ENCODE measurements around the gene KCTD1. TPM values are rescaled to one million over a fixed set of nuclear protein-coding genes. Genes with fewer than 3 reads are reported as not detected.

Gene KCTD1
- total and polyA plus RNA-seq, 2 of the 4 experiments (the other 2 are of a cell fraction) = 5.0 to 5.8 TPM

GRCh38 chr18:26407736-26408601, 140.4 kb downstream of the KCTD1 start (continued):
- no peak for TF ChIP-seq MXI1 (IDR thresholded peaks at IDR 0.05; ENCODE audit: borderline replicate concordance, low read depth, low read length)

GRCh38 chr18:26406854-26407517, 141.4 kb downstream of the KCTD1 start:
- Histone ChIP-seq H3K79me1 (ENCODE audit: low read depth in 1 of 2, low read length in 2 of 2) (no peaks in the 10 kb centered on the region), H3K4me1 (ENCODE audit: control insufficient read depth, insufficient read depth, low read length) (no peaks in the 10 kb centered on the region), H3K27me3 (ENCODE audit: control insufficient read depth, insufficient read depth, low read length) (peaks cover 15% of the 10 kb centered on the region), H4K5ac (ENCODE audit: low read depth, low read length) (no peak overlapping the region), H3K4ac (ENCODE audit: low read depth, low read length) (no peak overlapping the region), H4K8ac (ENCODE audit: low read depth in 2 of 2, low read length in 2 of 2) (no peak overlapping the region), H3K36me3 (ENCODE audit: control insufficient read depth, insufficient read depth, low read length) (no peaks in the 10 kb centered on the region), H3K27ac (ENCODE audit: insufficient read depth, low read length) (no peak overlapping the region), H3K4me3 (ENCODE audit: insufficient read depth, low read depth, low read length) (no peak overlapping the region), H2BK5ac (ENCODE audit: low read depth, low read length, poor library complexity, severe bottlenecking) (no peak overlapping the region), H2BK120ac (ENCODE audit: low read depth, low read length) (no peak overlapping the region), H2BK15ac (ENCODE audit: low read depth, low read length) (no peak overlapping the region), H3K4me2 (ENCODE audit: low read depth, low read length) (no peak overlapping the region), H2AK5ac (ENCODE audit: low read depth, low read length) (no peak overlapping the region), H2AFZ (replicated peaks; ENCODE audit: low read length, poor library complexity) (no peak overlapping the region), H2AK9ac (replicated peaks; ENCODE audit: low read depth, low read length, poor library complexity) (no peak overlapping the region), H3K18ac (ENCODE audit: low read depth, low read length) (no peak overlapping the region), H3K23ac (ENCODE audit: low read depth, low read length) (no peak overlapping the region), H2BK20ac (ENCODE audit: low read depth, low read length) (no peak overlapping the region), H4K20me1 (ENCODE audit: insufficient read depth, low read length) (no peaks in the 10 kb centered on the region), H3K56ac (ENCODE audit: extremely low read depth, insufficient read depth, low read length) (no peak overlapping the region), H3K9me3 (ENCODE audit: control insufficient read depth, insufficient read depth, low read length) (no peaks in the 10 kb centered on the region), H3K9ac (ENCODE audit: low read depth, low read length) (no peak overlapping the region), H3K9me1 (ENCODE audit: insufficient read depth, low read length) (no peaks in the 10 kb centered on the region), H4K91ac (ENCODE audit: insufficient read depth, low read depth, low read length) (no peak overlapping the region), H3K14ac (replicated peaks; ENCODE audit: low read depth, low read length) (no peak overlapping the region)
- CTCF ChIA-PET = no interaction called here
- intact Hi-C loops (cut with micrococcal nuclease) = loop anchor here (5.0 to 10.0 kb wide), 2 partner anchors 140 to 1188 kb away; partner anchors contain the start of gene KCTD1
- no TSS peak for BruUV-seq (replicated peaks)
- ATAC-seq (ENCODE audit: low read depth) = no peak
- POLR2A ChIA-PET (ENCODE audit: unreplicated experiment) = no interaction called here
- no peak for DNase-seq
- dilution Hi-C loops (cut with HindIII; ENCODE audit: low sequenced_read_pairs, unreplicated experiment) = no loop called here
- in situ Hi-C loops (cut with MboI; ENCODE audit: low sequenced_read_pairs) = loop anchor here (5.0 kb wide), 1 partner anchor 240 kb away; no protein-coding TSS in a partner anchor
- WGBS, 2 experiments (ENCODE audit: extremely low coverage in 2 of 2, insufficient read length in 1 of 2) = 73% methylated on average over 3 of the region's 15 CpGs; no CpG with 5 or more reads in 1 of the 2 experiments
- TF ChIP-seq POLR2A (IDR thresholded peaks at IDR 0.05; ENCODE audit: low read depth, low read length) (no peak), RFX5 (IDR thresholded peaks at IDR 0.05; ENCODE audit: low read depth, low read length) (no peak), ELK1 (IDR thresholded peaks at IDR 0.05; ENCODE audit: borderline replicate concordance, low read depth, low read length) (no peak), RAD21 (IDR thresholded peaks at IDR 0.05; ENCODE audit: low read length) (no peak), MAFK (IDR thresholded peaks at IDR 0.05; ENCODE audit: low read depth, low read length) (no peak), RCOR1 (IDR thresholded peaks at IDR 0.05; ENCODE audit: insufficient replicate concordance, low read length) (no peak), FOS (IDR thresholded peaks at IDR 0.05; ENCODE audit: low read depth, low read length) (no peak), MXI1 (IDR thresholded peaks at IDR 0.05; ENCODE audit: borderline replicate concordance, low read depth, low read length) (no peak), CEBPB (IDR thresholded peaks at IDR 0.05; ENCODE audit: low read depth, low read length) (no peak), CHD1 (IDR thresholded peaks at IDR 0.05; ENCODE audit: low read depth, low read length) (no peak), SMC3 (IDR thresholded peaks at IDR 0.05; ENCODE audit: low read depth, low read length) (no peak), CTCF (conservative IDR thresholded peaks at IDR 0.05; ENCODE audit: low read depth, low read length) (no peak), BHLHE40 (IDR thresholded peaks at IDR 0.05; ENCODE audit: low read depth, low read length) (no peak)
